HepG2 (cell line): ENCODE measurements around the gene ANAPC5. TPM values are rescaled to one million over a fixed set of nuclear protein-coding genes. Genes with fewer than 3 reads are reported as not detected.

Source experiments
- ARID2 ChIP-seq: sonication (generic); formaldehyde crosslinking; IDR thresholded peaks from 2 replicates; pipeline ENCODE4 v1.8.1; 2022; ENCODE audit warnings: mild to moderate bottlenecking, missing genetic modification reagents, borderline replicate concordance
- ARNT2 ChIP-seq: sonication (generic); formaldehyde crosslinking; IDR thresholded peaks from 2 replicates; pipeline ENCODE4 v1.8.0; 2022; ENCODE audit warnings: mild to moderate bottlenecking, low read depth, missing genetic modification reagents, moderate library complexity
- ATAD3A ChIP-seq: sonication (generic); formaldehyde crosslinking; IDR thresholded peaks from 2 replicates; pipeline ENCODE4 v1.4.0; 2020; ENCODE audit warnings: missing genetic modification reagents
- CENPX ChIP-seq: sonication (generic); formaldehyde crosslinking; IDR thresholded peaks from 2 replicates; pipeline ENCODE4 v1.9.0; 2021; ENCODE audit warnings: mild to moderate bottlenecking, missing genetic modification reagents, moderate library complexity
- EHMT2 ChIP-seq: fragments of 200-600 bp; sonication (generic); IDR thresholded peaks from 2 replicates; pipeline ENCODE4 v1.7.0; 2017; ENCODE audit warnings: antibody characterized with exemption, low read depth, low read length, borderline replicate concordance
- HNRNPH1 ChIP-seq: fragments of 200-400 bp; formaldehyde crosslinking; optimal IDR thresholded peaks from 2 replicates; pipeline ENCODE3; 2017; ENCODE audit warnings: mild to moderate bottlenecking, low read depth, low read length
- JARID2 ChIP-seq: sonication (generic); formaldehyde crosslinking; IDR thresholded peaks from 2 replicates; pipeline ENCODE4 v1.8.1; 2023; ENCODE audit warnings: missing genetic modification reagents, inconsistent platforms; ENCODE audit not compliant: insufficient replicate concordance
- KLF16 ChIP-seq, 2 experiments: sonication (generic) in 1 of 2; formaldehyde crosslinking in 1 of 2; IDR thresholded peaks; 2 replicates each; pipeline versions ENCODE4 v1.6.1 to v1.8.0; 2016 to 2023; ENCODE audit warnings: missing genetic modification reagents in 2 of 2, missing compliant biosample characterization in 1 of 2
- PCBP2 ChIP-seq: fragments of 200-400 bp; formaldehyde crosslinking; optimal IDR thresholded peaks from 2 replicates; pipeline ENCODE3; 2018; ENCODE audit warnings: low read length, low read depth; ENCODE audit not compliant: poor library complexity, severe bottlenecking
- RXRB ChIP-seq: IDR thresholded peaks from 2 replicates; pipeline ENCODE4 v1.6.1; 2016; ENCODE audit warnings: borderline replicate concordance, missing genetic modification reagents, missing compliant biosample characterization
- SALL1 ChIP-seq: sonication (generic); formaldehyde crosslinking; IDR thresholded peaks from 2 replicates; pipeline ENCODE4 v1.8.0; 2022; ENCODE audit warnings: mild to moderate bottlenecking, missing genetic modification reagents
- SOX6 ChIP-seq, 2 experiments: fragments of 450-650 bp in 1 of 2; sonication (generic) in 1 of 2; formaldehyde crosslinking in 1 of 2; IDR thresholded peaks; 2 replicates each; pipeline versions ENCODE4 v1.4.0 to v1.6.1; 2017 to 2020; ENCODE audit warnings: antibody characterized with exemption in 1 of 2, mild to moderate bottlenecking in 1 of 2, missing genetic modification reagents in 1 of 2
- THAP8 ChIP-seq: sonication (generic); formaldehyde crosslinking; IDR thresholded peaks from 2 replicates; pipeline ENCODE4 v1.5.1; 2020; ENCODE audit warnings: missing genetic modification reagents, mild to moderate bottlenecking, borderline replicate concordance
- ZBTB38 ChIP-seq: sonication (generic); formaldehyde crosslinking; IDR thresholded peaks from 2 replicates; pipeline ENCODE4 v1.5.1; 2020; ENCODE audit warnings: mild to moderate bottlenecking, missing genetic modification reagents
- ZBTB7B ChIP-seq: sonication (generic); formaldehyde crosslinking; IDR thresholded peaks from 2 replicates; pipeline ENCODE4 v1.4.0; 2020; ENCODE audit warnings: missing genetic modification reagents
- ZFP41 ChIP-seq: sonication (generic); formaldehyde crosslinking; IDR thresholded peaks from 2 replicates; pipeline ENCODE4 v1.4.0; 2020; ENCODE audit warnings: mild to moderate bottlenecking, missing genetic modification reagents, borderline replicate concordance
- ZMYM3 ChIP-seq: sonication (generic); formaldehyde crosslinking; IDR thresholded peaks from 2 replicates; pipeline ENCODE4 v1.5.1; 2020; ENCODE audit warnings: mild to moderate bottlenecking, missing genetic modification reagents
- ZNF235 ChIP-seq: sonication (generic); formaldehyde crosslinking; IDR thresholded peaks from 2 replicates; pipeline ENCODE4 v1.8.1; 2023; ENCODE audit warnings: mild to moderate bottlenecking, missing genetic modification reagents, borderline replicate concordance
- ZNF263 ChIP-seq: sonication (generic); formaldehyde crosslinking; IDR thresholded peaks from 2 replicates; pipeline ENCODE4 v1.4.0; 2020; ENCODE audit warnings: missing genetic modification reagents
- ZNF550 ChIP-seq: sonication (generic); formaldehyde crosslinking; IDR thresholded peaks from 2 replicates; pipeline ENCODE4 v1.4.0; 2020; ENCODE audit warnings: mild to moderate bottlenecking, missing genetic modification reagents, borderline replicate concordance
- ZNF564 ChIP-seq: sonication (generic); formaldehyde crosslinking; IDR thresholded peaks from 2 replicates; pipeline ENCODE4 v1.8.1; 2023; ENCODE audit warnings: mild to moderate bottlenecking, missing genetic modification reagents
- ZNF737 ChIP-seq: sonication (generic); formaldehyde crosslinking; IDR thresholded peaks from 2 replicates; pipeline ENCODE4 v1.5.0; 2020; ENCODE audit warnings: missing genetic modification reagents, mild to moderate bottlenecking, borderline replicate concordance
- ZNF800 ChIP-seq: sonication (generic); formaldehyde crosslinking; IDR thresholded peaks from 2 replicates; pipeline ENCODE4 v1.4.0; 2020; ENCODE audit warnings: missing genetic modification reagents
- polyA plus RNA-seq, 8 experiments: library from polyadenylated mRNA; depleted of rRNA in 3 of 8; stranded (reverse) in 7 of 8; unstranded in 1 of 8; fragments of >200 nt; fragmentation: Illumina TruSeq in 4 of 8; extraction: Trizol in 4 of 8; gene quantifications; 2 replicates each; pipeline versions ENCODE4 v1.2.1 to v1.2.3, GENCODE V29; 2011 to 2016; ENCODE audit warnings: low read depth in 4 of 8, missing spikeins in 1 of 8, mixed read lengths in 1 of 8; ENCODE audit not compliant: insufficient read depth in 1 of 8
- total RNA-seq, 5 experiments: library from RNA; depleted of rRNA; stranded (reverse); fragments of >200 nt; fragmentation: Illumina TruSeq; extraction: Trizol; gene quantifications; 2 replicates each; pipeline ENCODE4 v1.2.3, GENCODE V29; 2016; ENCODE audit warnings: low read depth in 1 of 5
- TF ChIP-seq, protein P1 (sequence below): sonication (generic); formaldehyde crosslinking; IDR thresholded peaks from 2 replicates; pipeline ENCODE4; 2020; ENCODE audit warnings: missing genetic modification reagents, mild to moderate bottlenecking, borderline replicate concordance

Gene ANAPC5
- total and polyA plus RNA-seq, 2 of the 13 experiments (the other 11 are each of a cell fraction or from before 2014, with no cell fraction given) = 146 to 161 TPM

- TF ChIP-seq, protein P1, sequence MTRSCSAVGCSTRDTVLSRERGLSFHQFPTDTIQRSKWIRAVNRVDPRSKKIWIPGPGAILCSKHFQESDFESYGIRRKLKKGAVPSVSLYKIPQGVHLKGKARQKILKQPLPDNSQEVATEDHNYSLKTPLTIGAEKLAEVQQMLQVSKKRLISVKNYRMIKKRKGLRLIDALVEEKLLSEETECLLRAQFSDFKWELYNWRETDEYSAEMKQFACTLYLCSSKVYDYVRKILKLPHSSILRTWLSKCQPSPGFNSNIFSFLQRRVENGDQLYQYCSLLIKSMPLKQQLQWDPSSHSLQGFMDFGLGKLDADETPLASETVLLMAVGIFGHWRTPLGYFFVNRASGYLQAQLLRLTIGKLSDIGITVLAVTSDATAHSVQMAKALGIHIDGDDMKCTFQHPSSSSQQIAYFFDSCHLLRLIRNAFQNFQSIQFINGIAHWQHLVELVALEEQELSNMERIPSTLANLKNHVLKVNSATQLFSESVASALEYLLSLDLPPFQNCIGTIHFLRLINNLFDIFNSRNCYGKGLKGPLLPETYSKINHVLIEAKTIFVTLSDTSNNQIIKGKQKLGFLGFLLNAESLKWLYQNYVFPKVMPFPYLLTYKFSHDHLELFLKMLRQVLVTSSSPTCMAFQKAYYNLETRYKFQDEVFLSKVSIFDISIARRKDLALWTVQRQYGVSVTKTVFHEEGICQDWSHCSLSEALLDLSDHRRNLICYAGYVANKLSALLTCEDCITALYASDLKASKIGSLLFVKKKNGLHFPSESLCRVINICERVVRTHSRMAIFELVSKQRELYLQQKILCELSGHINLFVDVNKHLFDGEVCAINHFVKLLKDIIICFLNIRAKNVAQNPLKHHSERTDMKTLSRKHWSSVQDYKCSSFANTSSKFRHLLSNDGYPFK (CRISPR knock-in tag) = no peak
- TF ChIP-seq JARID2 = no peak
- TF ChIP-seq ZNF564 (CRISPR knock-in tag) = 0 out of 2 replicates have a peak, but pooled peaks have one; percentile 21
- no peak for TF ChIP-seq HNRNPH1
- no peak for TF ChIP-seq ZBTB38 (CRISPR knock-in tag)
- TF ChIP-seq ZNF263 (CRISPR knock-in tag) = no peak; the same call in 1 of the 2 replicates
- TF ChIP-seq THAP8 (CRISPR knock-in tag) = no peak
- no peak for TF ChIP-seq ZMYM3
- TF ChIP-seq KLF16 (CRISPR knock-in tag; IDR thresholded peaks at IDR 0.05) = no peak
- peak; percentile 75; the same call in 1 of the 2 replicates for TF ChIP-seq ZNF235
- TF ChIP-seq ZBTB7B (CRISPR knock-in tag) = no peak
- TF ChIP-seq SALL1 (CRISPR knock-in tag) = peak; percentile 15; the same call in 1 of the 2 replicates
- TF ChIP-seq ZNF737 = no peak
- TF ChIP-seq RXRB (CRISPR knock-in tag) = no peak
- TF ChIP-seq SOX6 (IDR thresholded peaks at IDR 0.05) = no peak
- TF ChIP-seq SOX6 (CRISPR knock-in tag; IDR thresholded peaks at IDR 0.05) = peak; percentile 23; the same call in 1 of the 2 replicates
- no peak for TF ChIP-seq ARID2
- TF ChIP-seq CENPX (CRISPR knock-in tag) = no peak
- TF ChIP-seq PCBP2 = no peak
- no peak for TF ChIP-seq EHMT2
- no peak for TF ChIP-seq ARNT2 (CRISPR knock-in tag)
- no peak for TF ChIP-seq ATAD3A (CRISPR knock-in tag)
- no peak for TF ChIP-seq ZNF550 (CRISPR knock-in tag)
- TF ChIP-seq ZFP41 = no peak
- no peak for TF ChIP-seq ZNF800 (CRISPR knock-in tag)
These were observed 56.2 kb downstream of the ANAPC5 start (continued) for GRCh38 chr12:121295746-121296617.
